ENCODE measurements around the gene CCNQ.

GRCh38 chrX:153635788-153636668 is 37.1 kb upstream of the CCNQ start:
- TF ChIP-seq ZBTB33 (IDR thresholded peaks at IDR 0.05): no peak
- peak; percentile 10 for TF ChIP-seq CTCF (IDR thresholded peaks at IDR 0.05; ENCODE audit: low read depth, low read length, missing input control)
- no peak for TF ChIP-seq EGR1 (IDR thresholded peaks at IDR 0.05; ENCODE audit: low read depth in 2 of 2)
- peak in 1 of 2 donors; percentile 43 for TF ChIP-seq RAD21 (IDR thresholded peaks at IDR 0.05)
- TF ChIP-seq YY1 (IDR thresholded peaks at IDR 0.05): no peak
- TF ChIP-seq ATF3 (IDR thresholded peaks at IDR 0.05): no peak
- no peak for TF ChIP-seq MAX (IDR thresholded peaks at IDR 0.05)
- no peak for TF ChIP-seq FOXA1 (IDR thresholded peaks at IDR 0.05)
- no peak for TF ChIP-seq REST (IDR thresholded peaks at IDR 0.05)
- no peak for TF ChIP-seq TAF1 (conservative IDR thresholded peaks at IDR 0.05)
- TF ChIP-seq JUND (IDR thresholded peaks at IDR 0.05): no peak
- TF ChIP-seq GABPA (IDR thresholded peaks at IDR 0.05 in 1 of 2, conservative IDR thresholded peaks at IDR 0.05 in 1 of 2): no peak

All from liver (tissue), 3 donors.